ENCODE measurements around the gene ACOXL.

Gene ACOXL

DNA sequence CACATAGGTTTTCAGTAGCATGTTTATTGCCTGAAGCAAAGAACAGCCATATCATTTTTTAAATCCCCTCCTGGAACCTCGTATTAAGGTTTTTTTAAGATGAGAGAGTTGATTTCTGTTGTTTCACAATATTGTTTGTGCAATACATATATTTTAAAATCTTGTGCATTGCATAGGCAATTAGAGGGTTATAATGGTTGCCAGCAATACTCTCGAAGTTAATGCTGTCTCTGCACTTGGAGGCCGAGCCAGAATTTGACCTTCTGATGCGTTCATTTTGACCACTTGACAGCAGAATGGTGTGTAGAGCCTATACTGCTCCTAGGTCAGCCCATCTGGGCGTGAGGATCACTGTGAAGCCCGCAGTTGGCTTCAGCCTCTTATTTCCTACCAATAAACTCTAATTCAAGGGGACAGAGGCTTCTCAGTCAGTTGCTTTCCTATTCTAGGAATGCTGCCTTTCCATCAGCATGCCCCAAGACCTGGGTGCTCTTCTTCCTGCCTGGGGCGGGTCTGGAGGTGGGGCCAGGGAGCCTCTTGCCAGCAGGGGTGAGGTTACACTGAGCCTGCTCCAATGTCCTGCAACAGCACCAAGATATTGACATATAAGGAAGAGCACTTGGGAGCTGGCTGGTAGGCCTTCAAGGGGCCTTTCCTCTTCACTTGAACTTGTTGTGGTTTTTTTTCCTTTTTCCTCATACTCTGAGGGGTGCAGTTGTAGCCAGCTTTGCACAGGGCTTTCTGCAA lies 297.0 kb downstream of the ACOXL start:
- DNase-seq (ENCODE audit: low read depth) = peak; percentile 6

DNA sequence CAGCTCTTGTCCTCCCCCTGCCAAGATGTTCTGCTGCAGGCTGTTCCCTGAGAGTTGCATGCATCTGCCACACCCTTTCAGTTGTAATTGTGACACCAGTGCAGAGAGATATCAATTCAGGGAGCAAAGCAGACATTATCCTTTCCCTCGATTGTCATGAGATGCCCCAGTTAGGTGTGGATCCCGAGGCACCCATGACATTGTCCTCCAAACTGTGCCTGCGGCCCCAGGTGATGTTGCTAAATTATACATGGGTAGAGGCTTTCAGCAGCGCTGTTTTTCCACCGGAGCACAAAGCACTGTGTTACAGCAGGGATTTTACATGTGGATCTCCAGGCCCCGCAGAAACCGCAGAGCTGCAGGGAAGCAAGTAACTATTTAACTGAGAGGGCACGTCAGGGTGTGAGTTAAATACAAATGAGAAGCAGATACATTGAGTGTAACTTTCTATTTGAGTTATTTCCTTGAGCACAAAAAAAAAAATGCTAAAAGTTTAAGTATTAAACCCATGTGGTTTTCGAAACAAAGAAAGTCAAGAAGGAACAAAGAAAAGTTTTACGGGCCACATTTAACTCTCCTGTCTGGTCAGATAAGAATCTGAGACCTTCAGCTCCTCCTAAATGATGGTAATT lies 298.0 kb downstream of the ACOXL start:
- TF ChIP-seq, protein P1, sequence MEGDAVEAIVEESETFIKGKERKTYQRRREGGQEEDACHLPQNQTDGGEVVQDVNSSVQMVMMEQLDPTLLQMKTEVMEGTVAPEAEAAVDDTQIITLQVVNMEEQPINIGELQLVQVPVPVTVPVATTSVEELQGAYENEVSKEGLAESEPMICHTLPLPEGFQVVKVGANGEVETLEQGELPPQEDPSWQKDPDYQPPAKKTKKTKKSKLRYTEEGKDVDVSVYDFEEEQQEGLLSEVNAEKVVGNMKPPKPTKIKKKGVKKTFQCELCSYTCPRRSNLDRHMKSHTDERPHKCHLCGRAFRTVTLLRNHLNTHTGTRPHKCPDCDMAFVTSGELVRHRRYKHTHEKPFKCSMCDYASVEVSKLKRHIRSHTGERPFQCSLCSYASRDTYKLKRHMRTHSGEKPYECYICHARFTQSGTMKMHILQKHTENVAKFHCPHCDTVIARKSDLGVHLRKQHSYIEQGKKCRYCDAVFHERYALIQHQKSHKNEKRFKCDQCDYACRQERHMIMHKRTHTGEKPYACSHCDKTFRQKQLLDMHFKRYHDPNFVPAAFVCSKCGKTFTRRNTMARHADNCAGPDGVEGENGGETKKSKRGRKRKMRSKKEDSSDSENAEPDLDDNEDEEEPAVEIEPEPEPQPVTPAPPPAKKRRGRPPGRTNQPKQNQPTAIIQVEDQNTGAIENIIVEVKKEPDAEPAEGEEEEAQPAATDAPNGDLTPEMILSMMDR (IDR thresholded peaks at IDR 0.05; ENCODE audit: insufficient read depth, low read depth, low read length, missing control alignments) = no peak
- DNase-seq (ENCODE audit: low read depth) = peak; percentile 5

More for the DNA sequence above, 297.0 kb downstream of the ACOXL start:
- TF ChIP-seq, protein P1 (IDR thresholded peaks at IDR 0.05; ENCODE audit: insufficient read depth, low read depth, low read length, missing control alignments) = no peak
- no peak overlapping the region for H3K4me3 ChIP-seq (ENCODE audit: low read length)

DNA sequence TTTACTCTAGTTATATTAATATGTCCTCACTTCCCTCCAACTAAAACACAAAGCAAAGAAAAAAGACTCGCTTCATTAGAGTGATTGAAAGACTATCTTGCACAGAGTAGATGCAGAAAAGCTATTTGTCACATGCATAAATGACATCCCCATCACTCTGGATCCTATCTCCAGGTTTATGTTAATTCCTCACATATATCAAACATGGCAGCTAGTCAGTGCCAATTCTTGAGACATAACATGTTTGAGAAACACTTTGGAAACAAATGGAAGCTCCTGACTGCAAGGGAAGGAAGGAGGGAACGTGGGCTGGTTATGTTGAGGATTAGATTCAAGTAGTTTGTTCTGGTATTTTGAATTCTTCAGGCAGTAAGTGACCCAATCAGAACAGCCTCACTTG lies 298.6 kb downstream of the ACOXL start:
- TF ChIP-seq, protein P1 (IDR thresholded peaks at IDR 0.05; ENCODE audit: insufficient read depth, low read depth, low read length, missing control alignments) = no peak
- no peak overlapping the region for H3K4me3 ChIP-seq (ENCODE audit: low read length)
- DNase-seq (ENCODE audit: low read depth) = no peak

More for the DNA sequence above, 298.0 kb downstream of the ACOXL start:
- H3K4me3 ChIP-seq (ENCODE audit: low read length) = no peak overlapping the region

DNA sequence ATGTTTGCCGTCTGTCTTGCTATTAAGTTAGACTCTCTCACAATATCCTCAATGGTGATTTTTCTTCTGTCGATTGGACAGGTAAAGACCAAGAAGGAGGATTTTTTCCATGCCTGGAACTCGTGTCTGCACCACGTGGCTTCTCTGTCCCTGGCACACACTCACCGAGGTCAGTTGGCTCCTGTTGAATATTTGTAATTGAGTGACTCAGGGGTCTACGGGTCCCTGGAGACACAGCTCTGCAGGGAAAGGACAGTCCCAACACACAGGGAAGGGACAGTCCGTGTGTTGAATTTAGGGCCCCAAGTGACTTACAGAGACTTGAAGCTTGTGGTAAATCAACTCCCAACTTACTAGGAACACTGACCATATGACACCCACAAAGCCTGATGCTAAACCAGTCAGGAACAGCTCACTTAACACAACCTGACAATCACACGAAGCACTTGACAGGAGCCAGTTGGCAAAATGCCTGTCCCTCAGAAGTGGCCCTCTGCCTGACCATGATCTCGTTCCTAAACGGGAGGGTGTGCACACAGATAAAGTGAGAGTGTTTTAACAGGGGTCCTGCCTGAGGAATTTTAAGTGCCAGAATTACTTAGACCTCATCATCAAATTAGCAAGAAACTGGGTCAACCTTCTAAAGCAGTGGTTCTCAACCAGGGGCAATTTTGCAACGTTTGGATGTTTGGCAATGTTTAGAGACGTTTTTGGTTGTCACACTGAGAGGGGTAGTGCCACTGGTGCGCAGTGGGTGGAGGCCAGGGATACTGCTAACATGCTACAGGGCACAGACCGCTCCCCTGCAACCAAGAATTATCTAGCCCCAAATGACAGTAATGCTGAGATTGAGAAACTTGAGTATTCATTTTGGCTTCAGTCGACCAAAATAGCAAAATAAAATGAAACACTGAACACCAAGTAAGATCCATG lies 299.4 kb downstream of the ACOXL start:
- TF ChIP-seq, protein P1 (IDR thresholded peaks at IDR 0.05; ENCODE audit: insufficient read depth, low read depth, low read length, missing control alignments) = no peak
- H3K4me3 ChIP-seq (ENCODE audit: low read length) = no peak overlapping the region
- no peak for DNase-seq (ENCODE audit: low read depth)

DNA sequence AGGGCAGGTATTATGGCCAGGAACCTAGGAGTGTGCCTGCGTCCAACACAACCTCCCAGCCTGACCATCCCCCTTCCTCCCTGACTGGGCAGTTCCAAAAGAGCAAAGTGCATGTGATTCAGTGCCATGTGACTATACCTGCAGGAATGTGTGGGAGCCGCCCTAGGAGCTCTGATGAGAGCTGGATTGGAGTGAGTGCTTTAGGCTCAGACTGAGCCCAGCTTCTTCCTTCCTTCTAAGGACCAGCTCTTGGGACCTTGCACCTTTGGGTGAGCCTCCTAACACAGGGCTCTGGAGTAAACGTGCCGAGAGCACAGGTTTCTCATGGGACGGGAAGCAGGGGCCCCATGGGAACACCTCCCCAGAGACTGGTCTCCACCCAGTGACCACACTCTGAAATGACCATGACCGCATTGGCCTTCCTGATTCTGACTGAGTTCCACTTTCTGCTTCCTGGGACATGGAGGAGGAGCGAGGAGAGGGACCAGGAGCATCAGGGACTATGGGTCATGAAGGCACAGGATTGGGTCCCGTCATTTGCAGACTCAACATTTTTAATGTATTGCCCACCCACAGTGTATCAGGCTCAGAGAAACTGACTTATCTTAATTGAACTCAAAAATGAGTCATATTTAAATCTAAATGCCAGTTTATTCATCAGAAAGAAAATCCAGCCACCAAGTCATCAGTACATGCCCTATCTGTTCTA lies 300.5 kb downstream of the ACOXL start:
- H3K4me3 ChIP-seq (ENCODE audit: low read length) = no peak overlapping the region

DNA sequence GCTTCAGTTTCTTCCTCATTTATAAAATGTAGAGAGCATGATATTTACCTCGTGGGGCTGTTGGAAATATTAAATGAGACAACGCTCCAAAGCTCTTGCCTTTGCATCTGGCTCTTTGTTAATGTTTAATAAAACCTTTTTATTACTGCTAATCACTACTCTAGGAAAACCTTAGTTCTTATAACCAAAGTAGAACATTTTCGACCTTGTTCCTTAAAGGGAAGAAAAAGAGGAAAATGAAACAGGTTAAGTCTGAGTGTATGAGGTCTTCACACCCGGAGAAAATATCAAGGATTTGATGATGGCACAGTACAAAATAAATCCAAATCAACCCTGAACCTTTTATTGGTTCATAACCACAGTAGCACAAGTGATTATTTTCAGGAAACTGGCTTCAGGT lies 301.8 kb downstream of the ACOXL start:
- TF ChIP-seq, protein P1 (IDR thresholded peaks at IDR 0.05; ENCODE audit: insufficient read depth, low read depth, low read length, missing control alignments) = no peak
- no peak for DNase-seq (ENCODE audit: low read depth)

More for the DNA sequence above, 300.5 kb downstream of the ACOXL start:
- DNase-seq (ENCODE audit: low read depth) = peak; percentile 65
- TF ChIP-seq, protein P1 (IDR thresholded peaks at IDR 0.05; ENCODE audit: insufficient read depth, low read depth, low read length, missing control alignments) = no peak

More for the DNA sequence above, 301.8 kb downstream of the ACOXL start:
- H3K4me3 ChIP-seq (ENCODE audit: low read length) = no peak overlapping the region

All from epithelial cell of esophagus (primary cell).